ENCODE data around the gene C1QTNF7. TPM values are rescaled to one million over a fixed set of nuclear protein-coding genes. Genes with fewer than 3 reads are reported as not detected.

The C1QTNF7 gene
- polyA plus RNA-seq, 1 of the 3 experiments (the other 2 are of a cell fraction): not detected

- no peak for TF ChIP-seq JUND (IDR thresholded peaks at IDR 0.05)
Observed at GRCh38 chr4:15489551-15489950, 61.7 kb downstream of the C1QTNF7 start (continued).

GRCh38 chr4:15493411-15493810, 65.6 kb downstream of the C1QTNF7 start:
- no peak for DNase-seq
- no peaks in the 10 kb centered on the region for H3K79me2 ChIP-seq (ENCODE audit: insufficient read depth)
- H3K4me1 ChIP-seq (ENCODE audit: control insufficient read depth in 1 of 2, insufficient read depth in 2 of 2, low read depth in 1 of 2, low read length in 1 of 2): peaks cover 0 to 3% of the 10 kb centered on the region in 2 experiments; a peak in 2 of 4 replicates
- CTCF ChIA-PET: interaction anchor here (1.0 to 1.2 kb wide), 2 partner anchors 9 to 154 kb away, joined by 3 read pairs; no protein-coding TSS in a partner anchor
- H3K36me3 ChIP-seq (replicated peaks in 1 of 2; ENCODE audit: control insufficient read depth in 1 of 2, insufficient read depth in 2 of 2, low read length in 1 of 2): peaks cover 0 to 25% of the 10 kb centered on the region in 2 experiments
- H3K4me2 ChIP-seq: no peak overlapping the region
- POLR2A ChIA-PET: no interaction called here
- no peak overlapping the region for H3K27ac ChIP-seq (ENCODE audit: low read depth in 2 of 2, low read length in 1 of 2)
- H3K9me3 ChIP-seq: no peaks in the 10 kb centered on the region
- H4K20me1 ChIP-seq (ENCODE audit: insufficient read depth): no peaks in the 10 kb centered on the region
- H3K9me2 ChIP-seq: no peaks in the 10 kb centered on the region
- no peaks in the 10 kb centered on the region for H3F3A ChIP-seq (replicated peaks; ENCODE audit: insufficient read depth)
- no peak overlapping the region for H3K4me3 ChIP-seq (ENCODE audit: low read depth in 2 of 2, low read length in 1 of 2)
- no peak overlapping the region for H3K9ac ChIP-seq
- no peaks in the 10 kb centered on the region for H3K27me3 ChIP-seq (ENCODE audit: insufficient read depth)
- TF ChIP-seq MAX (IDR thresholded peaks at IDR 0.05; ENCODE audit: low read depth) (no peak), POLR2AphosphoS5 (IDR thresholded peaks at IDR 0.05; ENCODE audit: low read depth, low read length) (no peak), NRF1 (IDR thresholded peaks at IDR 0.05; ENCODE audit: low read depth, low read length) (no peak), TAF1 (IDR thresholded peaks at IDR 0.05; ENCODE audit: borderline replicate concordance, low read depth, low read length) (no peak), JUND (IDR thresholded peaks at IDR 0.05) (no peak), GATA2 (CRISPR knock-in tag; IDR thresholded peaks at IDR 0.05) (no peak), ELF1 (IDR thresholded peaks at IDR 0.05) (no peak), FOXJ3 (CRISPR knock-in tag; IDR thresholded peaks at IDR 0.05) (no peak), USF2 (IDR thresholded peaks at IDR 0.05; ENCODE audit: borderline replicate concordance, low read depth, low read length) (no peak), MXI1 (IDR thresholded peaks at IDR 0.05; ENCODE audit: low read depth, low read length) (no peak)
- H2AFZ ChIP-seq (ENCODE audit: low read depth): no peak overlapping the region

GRCh38 chr4:15495621-15496020, 67.8 kb downstream of the C1QTNF7 start:
- Histone ChIP-seq H3K79me2 (ENCODE audit: insufficient read depth) (no peaks in the 10 kb centered on the region), H3F3A (replicated peaks; ENCODE audit: insufficient read depth) (no peaks in the 10 kb centered on the region), H3K27ac (ENCODE audit: low read depth in 2 of 2, low read length in 1 of 2) (no peak overlapping the region), H2AFZ (ENCODE audit: low read depth) (no peak overlapping the region), H3K4me3 (ENCODE audit: low read depth in 2 of 2, low read length in 1 of 2) (no peak overlapping the region), H3K9ac (no peak overlapping the region), H3K36me3 (replicated peaks in 1 of 2; ENCODE audit: control insufficient read depth in 1 of 2, insufficient read depth in 2 of 2, low read length in 1 of 2) (peaks cover 0 to 15% of the 10 kb centered on the region in 2 experiments), H4K20me1 (ENCODE audit: insufficient read depth) (no peaks in the 10 kb centered on the region), H3K9me2 (no peaks in the 10 kb centered on the region), H3K9me3 (no peaks in the 10 kb centered on the region), H3K27me3 (ENCODE audit: insufficient read depth) (no peaks in the 10 kb centered on the region), H3K4me1 (ENCODE audit: control insufficient read depth in 1 of 2, insufficient read depth in 2 of 2, low read depth in 1 of 2, low read length in 1 of 2) (peaks cover 3 to 8% of the 10 kb centered on the region in 2 experiments; a peak in 3 of 4 replicates), H3K4me2 (no peak overlapping the region)
- 100% methylated on average over 1 of the region's 1 CpG for WGBS (ENCODE audit: low lambda C conversion rate)
- POLR2A ChIA-PET: no interaction called here
- CTCF ChIA-PET: interaction anchor here (1.4 to 1.9 kb wide), 2 partner anchors 16 to 311 kb away, joined by 4 to 5 read pairs; no protein-coding TSS in a partner anchor
- no peak for DNase-seq
- no peak for TF ChIP-seq PBX3 (IDR thresholded peaks at IDR 0.05)
- no peak for TF ChIP-seq USF1 (IDR thresholded peaks at IDR 0.05; ENCODE audit: borderline replicate concordance, low read depth)
- TF ChIP-seq FOXM1 (IDR thresholded peaks at IDR 0.05; ENCODE audit: low read depth): no peak
- no peak for TF ChIP-seq YY1 (IDR thresholded peaks at IDR 0.05; ENCODE audit: low read depth)
- no peak for TF ChIP-seq FOXJ3 (CRISPR knock-in tag; IDR thresholded peaks at IDR 0.05)
- TF ChIP-seq MEF2A (IDR thresholded peaks at IDR 0.05; ENCODE audit: borderline replicate concordance, low read depth): no peak
- TF ChIP-seq SIN3A (IDR thresholded peaks at IDR 0.05; ENCODE audit: borderline replicate concordance, low read depth, low read length): no peak
- no peak for TF ChIP-seq NFIC (IDR thresholded peaks at IDR 0.05; ENCODE audit: borderline replicate concordance)
- no peak for TF ChIP-seq GABPA (IDR thresholded peaks at IDR 0.05; ENCODE audit: low read depth)
- TF ChIP-seq USF2 (IDR thresholded peaks at IDR 0.05; ENCODE audit: borderline replicate concordance, low read depth, low read length): no peak
- TF ChIP-seq RCOR1 (IDR thresholded peaks at IDR 0.05; ENCODE audit: low read length): no peak
- TF ChIP-seq RXRA (IDR thresholded peaks at IDR 0.05; ENCODE audit: borderline replicate concordance, low read depth): no peak
- no peak for TF ChIP-seq MAX (IDR thresholded peaks at IDR 0.05; ENCODE audit: low read depth)

All from SK-N-SH (cell line).